OCI-LY1 (cell line): ENCODE measurements around the gene KRTAP10-12.

Experiments used
- H2AFZ ChIP-seq: fragments of 200-600 bp; sonication (generic), shearing (Covaris generic); 2 replicates; pipeline ENCODE4 v1.6.0; 2014; ENCODE audit warnings: antibody characterized with exemption, mild to moderate bottlenecking, low read length
- H3F3A ChIP-seq: fragments of 200-600 bp; sonication (generic), shearing (Covaris generic); 2 replicates; pipeline ENCODE4 v1.6.0; 2014; ENCODE audit warnings: mild to moderate bottlenecking, antibody characterized with exemption, low read length, moderate library complexity; ENCODE audit not compliant: insufficient read depth
- H3K27ac ChIP-seq: fragments of 200-600 bp; sonication (generic); 2 replicates; pipeline ENCODE4 v1.5.1; 2014; ENCODE audit warnings: low read length, mixed run types, mild to moderate bottlenecking, low read depth; ENCODE audit not compliant: poor library complexity, severe bottlenecking
- H3K27me3 ChIP-seq: fragments of 200-600 bp; sonication (generic); 2 replicates; pipeline ENCODE4 v1.6.0; 2014; ENCODE audit warnings: antibody characterized with exemption, mild to moderate bottlenecking, low read length, moderate library complexity; ENCODE audit not compliant: insufficient read depth
- H3K36me3 ChIP-seq: fragments of 200-600 bp; sonication (generic); 2 replicates; pipeline ENCODE4 v1.6.1; 2014; ENCODE audit warnings: mild to moderate bottlenecking, antibody characterized with exemption, low read length, moderate library complexity, mixed read lengths; ENCODE audit not compliant: insufficient read depth
- H3K4me1 ChIP-seq: fragments of 200-600 bp; sonication (generic); 2 replicates; pipeline ENCODE4 v1.5.1; 2014; ENCODE audit warnings: mild to moderate bottlenecking, low read length, moderate library complexity; ENCODE audit not compliant: insufficient read depth, severe bottlenecking
- H3K4me2 ChIP-seq: fragments of 200-600 bp; sonication (generic), shearing (Covaris generic); 2 replicates; pipeline ENCODE4 v1.6.1; 2014; ENCODE audit warnings: low read length
- H3K4me3 ChIP-seq: fragments of 200-600 bp; sonication (generic); 2 replicates; pipeline ENCODE4 v1.5.1; 2014; ENCODE audit warnings: low read length, low read depth, mild to moderate bottlenecking, mixed read lengths; ENCODE audit not compliant: poor library complexity, severe bottlenecking
- H3K79me2 ChIP-seq: fragments of 200-600 bp; shearing (Covaris generic); 2 replicates; pipeline ENCODE4 v1.6.1; 2016; ENCODE audit warnings: mixed run types, low read length, mixed read lengths; ENCODE audit not compliant: insufficient read depth
- H3K9ac ChIP-seq: fragments of 200-600 bp; sonication (generic), shearing (Covaris generic); 2 replicates; pipeline ENCODE4 v1.6.1; 2014; ENCODE audit warnings: mild to moderate bottlenecking, low read length, mixed read lengths
- H3K9me2 ChIP-seq: fragments of 200-600 bp; sonication (generic), shearing (Covaris generic); 2 replicates; pipeline ENCODE4 v1.6.1; 2014; ENCODE audit warnings: low read depth, mild to moderate bottlenecking, low read length, mixed read lengths
- H3K9me3 ChIP-seq: fragments of 200-600 bp; shearing (Covaris generic); 2 replicates; pipeline ENCODE4 v1.6.1; 2014; ENCODE audit warnings: low read length, mixed read lengths
- H4K20me1 ChIP-seq: fragments of 200-600 bp; sonication (generic), shearing (Covaris generic); 2 replicates; pipeline ENCODE4 v1.6.0; 2016; ENCODE audit warnings: mild to moderate bottlenecking, low read length; ENCODE audit not compliant: insufficient read depth
- CTCF ChIP-seq: fragments of 200-600 bp; sonication (generic), shearing (Covaris generic); IDR thresholded peaks from 2 replicates; pipeline ENCODE4 v1.5.1; 2017; ENCODE audit warnings: mild to moderate bottlenecking, antibody characterized with exemption, low read length, moderate library complexity, mixed read lengths
- EZH2 ChIP-seq: fragments of 200-600 bp; sonication (generic), shearing (Covaris generic); IDR thresholded peaks from 2 replicates; pipeline ENCODE4 v1.8.0; 2017; ENCODE audit warnings: borderline replicate concordance, mixed run types, mild to moderate bottlenecking, antibody characterized with exemption, low read length, moderate library complexity, mixed read lengths

The KRTAP10-12 gene

GRCh38 chr21:44649521-44650100 is 47.4 kb upstream of the KRTAP10-12 start:
- H3K9me2 ChIP-seq, result no peaks in the 10 kb centered on the region
- TF ChIP-seq CTCF (no peak), EZH2 (no peak)
- no peaks in the 10 kb centered on the region; the same call in 1 of the 2 replicates for H3K36me3 ChIP-seq
- no peaks in the 10 kb centered on the region for H3F3A ChIP-seq
- H3K27me3 ChIP-seq, result no peaks in the 10 kb centered on the region
- H4K20me1 ChIP-seq, result no peaks in the 10 kb centered on the region
- no peaks in the 10 kb centered on the region for H3K4me1 ChIP-seq
- H3K27ac ChIP-seq, result no peak overlapping the region
- H3K9me3 ChIP-seq, result 0 out of 2 replicates have a peak, but pooled peaks cover 2% of the 10 kb centered on the region
- no peaks in the 10 kb centered on the region for H3K79me2 ChIP-seq
- no peak overlapping the region for H3K4me2 ChIP-seq
- no peak overlapping the region for H3K4me3 ChIP-seq
- no peak overlapping the region for H3K9ac ChIP-seq
- H2AFZ ChIP-seq, result no peak overlapping the region

DNA sequence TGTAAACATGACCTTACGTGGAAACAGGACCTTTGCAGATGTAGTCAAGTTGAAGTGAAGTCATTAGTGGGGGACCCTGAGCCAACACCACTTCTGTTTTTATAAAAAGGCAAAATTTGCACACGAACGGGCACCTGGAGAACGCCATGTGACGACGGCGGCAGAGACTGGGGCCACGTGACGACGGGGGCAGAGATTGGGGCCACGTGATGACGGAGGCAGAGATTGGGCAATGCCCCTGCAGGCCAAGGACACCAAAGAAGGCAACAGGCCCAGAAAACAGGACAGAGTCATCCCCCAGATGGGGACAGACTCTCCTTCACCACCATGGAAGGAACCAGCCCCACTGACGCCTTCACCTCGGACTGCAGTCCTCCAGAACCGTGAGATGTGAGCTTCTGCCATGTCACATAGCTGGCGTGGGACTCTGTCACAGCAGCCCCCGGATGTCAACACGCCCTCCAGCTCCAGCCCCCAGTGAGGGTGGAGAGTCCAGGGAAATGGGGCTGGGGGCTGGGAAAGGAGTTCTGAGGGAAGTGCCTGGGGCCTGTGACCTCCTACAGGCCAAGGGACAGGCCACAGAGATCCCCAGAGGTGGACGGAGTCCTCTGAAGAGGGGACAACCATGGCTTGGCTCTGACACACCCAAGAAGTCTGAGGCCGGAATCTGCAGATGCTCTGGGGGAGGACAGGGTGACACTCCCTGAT is 46.6 kb upstream of the KRTAP10-12 start:
- no peak for TF ChIP-seq CTCF
- TF ChIP-seq EZH2, result no peak
- Histone ChIP-seq H3K36me3 (no peaks in the 10 kb centered on the region; the same call in 1 of the 2 replicates), H3K79me2 (no peaks in the 10 kb centered on the region), H3K4me3 (no peak overlapping the region), H2AFZ (no peak overlapping the region), H3K4me1 (no peaks in the 10 kb centered on the region), H3K9me2 (no peaks in the 10 kb centered on the region), H3K9me3 (no peaks in the 10 kb centered on the region), H3F3A (no peaks in the 10 kb centered on the region), H3K4me2 (no peak overlapping the region), H3K9ac (no peak overlapping the region), H3K27ac (no peak overlapping the region), H3K27me3 (no peaks in the 10 kb centered on the region), H4K20me1 (no peaks in the 10 kb centered on the region)

DNA sequence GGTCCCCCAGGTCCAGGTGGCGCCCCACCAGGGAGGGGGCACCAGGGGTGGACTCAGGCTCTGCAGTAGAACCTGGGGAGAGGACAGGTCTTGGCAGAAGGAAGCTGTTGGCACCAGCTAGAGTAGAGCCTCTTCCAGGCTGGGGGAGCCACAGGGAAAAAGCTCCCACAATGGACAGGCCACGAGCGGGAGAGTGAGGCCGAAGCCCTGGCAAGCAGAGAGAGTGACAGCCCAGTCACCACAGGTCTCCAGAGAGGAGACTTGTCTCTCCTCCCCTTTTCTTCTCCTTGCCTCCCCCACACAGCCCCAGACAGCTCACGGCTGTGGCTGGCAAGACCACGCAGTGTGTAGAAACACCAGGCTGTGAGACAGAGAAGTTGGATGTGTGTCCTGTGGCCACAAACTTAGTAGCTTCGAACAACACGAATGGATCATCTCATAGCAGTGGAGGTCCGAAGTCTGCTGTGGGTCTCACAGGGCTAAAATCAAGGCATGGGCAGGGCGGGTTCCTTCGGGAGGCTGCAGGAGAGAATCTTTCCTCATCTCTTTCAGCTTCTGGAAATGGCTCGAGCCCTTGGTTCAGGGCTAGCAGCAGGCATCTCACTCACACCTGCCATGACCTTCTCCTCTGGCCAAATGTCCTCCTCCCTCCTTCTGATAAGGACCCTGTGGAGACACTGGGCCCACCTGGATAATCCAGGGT is 45.8 kb upstream of the KRTAP10-12 start:
- Histone ChIP-seq H3K79me2 (no peaks in the 10 kb centered on the region), H3K9me2 (no peaks in the 10 kb centered on the region), H3K4me1 (no peaks in the 10 kb centered on the region), H3K9ac (no peak overlapping the region), H3K27me3 (no peaks in the 10 kb centered on the region; the same call in 1 of the 2 replicates), H3K27ac (no peak overlapping the region), H2AFZ (no peak overlapping the region), H4K20me1 (no peaks in the 10 kb centered on the region), H3K4me2 (no peak overlapping the region), H3K36me3 (no peaks in the 10 kb centered on the region; the same call in 1 of the 2 replicates), H3K9me3 (0 out of 2 replicates have a peak, but pooled peaks cover under 1% of the 10 kb centered on the region), H3F3A (no peaks in the 10 kb centered on the region), H3K4me3 (no peak overlapping the region)
- TF ChIP-seq CTCF (no peak), EZH2 (no peak)
